ENCODE results near the gene SARM1.
"Not testable (repeated sequence)": the region's sequence is repeated elsewhere in the genome, so short reads cannot be mapped to it uniquely, and the experiment has no call there.

Gene SARM1

GRCh38 chr17:28433721-28434120, 62.2 kb downstream of the SARM1 start:
- no peak for FAIRE-seq

GRCh38 chr17:28434326-28434725, 62.8 kb downstream of the SARM1 start:
- not testable (repeated sequence) for FAIRE-seq

GRCh38 chr17:28443901-28444638, 72.6 kb downstream of the SARM1 start:
- FAIRE-seq, result no peak

- no peak for FAIRE-seq
Observed at GRCh38 chr17:28446716-28447395, 75.4 kb downstream of the SARM1 start.

- no peak for FAIRE-seq
Observed at GRCh38 chr17:28447396-28447760, 75.9 kb downstream of the SARM1 start.

GRCh38 chr17:28449859-28450258, 78.4 kb downstream of the SARM1 start:
- no peak for FAIRE-seq

All from A204.1 (cell line).